HG03159 (cell line): ENCODE measurements around the gene TEX14.
A peak's percentile ranks its signal among the peaks of the same experiment; 100 is the strongest.

Experiments used
- ATAC-seq: cut with Tn5 transposase; IDR thresholded peaks from one replicate; pipeline ENCODE4 v1.9.1; 2021; ENCODE audit warnings: mild to moderate bottlenecking, moderate library complexity; ENCODE audit not compliant: unreplicated experiment

TEX14 gene

GRCh38 chr17:58657962-58658803 is 33.7 kb downstream of the TEX14 start:
- peak; percentile 17 for ATAC-seq

GRCh38 chr17:58648236-58648635 is 43.6 kb downstream of the TEX14 start:
- ATAC-seq = no peak

GRCh38 chr17:58643147-58643546 is 48.7 kb downstream of the TEX14 start:
- no peak for ATAC-seq

GRCh38 chr17:58641887-58642311 is 49.9 kb downstream of the TEX14 start:
- no peak for ATAC-seq

GRCh38 chr17:58640202-58640601 is 51.6 kb downstream of the TEX14 start:
- ATAC-seq = no peak

GRCh38 chr17:58639681-58640080 is 52.2 kb downstream of the TEX14 start:
- ATAC-seq = no peak

- no peak for ATAC-seq
Observed at GRCh38 chr17:58637011-58637570, 54.8 kb downstream of the TEX14 start.

GRCh38 chr17:58632324-58633314 is 59.2 kb downstream of the TEX14 start:
- no peak for ATAC-seq

GRCh38 chr17:58631523-58632323 is 60.1 kb downstream of the TEX14 start:
- ATAC-seq = peak; percentile 86

- ATAC-seq = no peak
Observed at GRCh38 chr17:58630883-58631522, 60.8 kb downstream of the TEX14 start.

- ATAC-seq = no peak
Observed at GRCh38 chr17:58626905-58627304, 64.9 kb downstream of the TEX14 start.

- no peak for ATAC-seq
Observed at GRCh38 chr17:58624751-58625150, 67.1 kb downstream of the TEX14 start.

- ATAC-seq = peak; percentile 55
Observed at GRCh38 chr17:58621174-58621573, 70.7 kb downstream of the TEX14 start.

- ATAC-seq = no peak
Observed at GRCh38 chr17:58618336-58618735, 73.5 kb downstream of the TEX14 start.

- ATAC-seq = no peak
Observed at GRCh38 chr17:58617563-58617962, 74.3 kb downstream of the TEX14 start.

- peak; percentile 55 for ATAC-seq
Observed at GRCh38 chr17:58615768-58616659, 75.8 kb downstream of the TEX14 start.

GRCh38 chr17:58614859-58615459 is 76.9 kb downstream of the TEX14 start:
- ATAC-seq = no peak

GRCh38 chr17:58611331-58611730 is 80.5 kb downstream of the TEX14 start:
- no peak for ATAC-seq

- no peak for ATAC-seq
Observed at GRCh38 chr17:58606934-58607333, 84.9 kb downstream of the TEX14 start.
